Kidney tubule cell (primary cell): ENCODE measurements around the gene HMGXB4.

Source experiments
- DNase-seq: peaks from one replicate; pipeline ENCODE4 v3.0.0-alpha.2; 2018; ENCODE audit warnings: low spot score

Gene HMGXB4

GRCh38 chr22:35310556-35311550 lies 53.6 kb downstream of the HMGXB4 start:
- peak; percentile 69 for DNase-seq

GRCh38 chr22:35311551-35311999 lies 54.3 kb downstream of the HMGXB4 start:
- peak; percentile 15 for DNase-seq

- peak; percentile 94 for DNase-seq
These were observed 55.1 kb downstream of the HMGXB4 start for GRCh38 chr22:35312198-35313059.

GRCh38 chr22:35313311-35314121 lies 56.2 kb downstream of the HMGXB4 start:
- DNase-seq: peak; percentile 97

GRCh38 chr22:35314161-35314942 lies 57.1 kb downstream of the HMGXB4 start:
- peak; percentile 46 for DNase-seq

GRCh38 chr22:35315141-35315854 lies 58.0 kb downstream of the HMGXB4 start:
- DNase-seq: no peak

- no peak for DNase-seq
These were observed 58.8 kb downstream of the HMGXB4 start for GRCh38 chr22:35315855-35316745.

GRCh38 chr22:35316751-35317150 lies 59.5 kb downstream of the HMGXB4 start:
- DNase-seq: no peak

GRCh38 chr22:35317680-35318290 lies 60.5 kb downstream of the HMGXB4 start:
- DNase-seq: no peak

GRCh38 chr22:35318346-35319215 lies 61.3 kb downstream of the HMGXB4 start:
- no peak for DNase-seq

GRCh38 chr22:35319244-35319985 lies 62.1 kb downstream of the HMGXB4 start:
- no peak for DNase-seq

GRCh38 chr22:35322126-35322525 lies 64.8 kb downstream of the HMGXB4 start:
- no peak for DNase-seq

- no peak for DNase-seq
These were observed 65.6 kb downstream of the HMGXB4 start for GRCh38 chr22:35322893-35323292.

- DNase-seq: no peak
These were observed 66.0 kb downstream of the HMGXB4 start for GRCh38 chr22:35323305-35323704.

- no peak for DNase-seq
These were observed 66.8 kb downstream of the HMGXB4 start for GRCh38 chr22:35324067-35324466.

GRCh38 chr22:35324762-35325161 lies 67.5 kb downstream of the HMGXB4 start:
- DNase-seq: no peak

GRCh38 chr22:35325209-35325608 lies 67.9 kb downstream of the HMGXB4 start:
- DNase-seq: no peak
